Measurements from ENCODE around the gene ARSB. TPM values are rescaled to one million over a fixed set of nuclear protein-coding genes. Genes with fewer than 3 reads are reported as not detected.

Gene ARSB
- total RNA-seq, 4 donors from 2014 or later = 23.0 to 109 (median 52.6) TPM

DNA sequence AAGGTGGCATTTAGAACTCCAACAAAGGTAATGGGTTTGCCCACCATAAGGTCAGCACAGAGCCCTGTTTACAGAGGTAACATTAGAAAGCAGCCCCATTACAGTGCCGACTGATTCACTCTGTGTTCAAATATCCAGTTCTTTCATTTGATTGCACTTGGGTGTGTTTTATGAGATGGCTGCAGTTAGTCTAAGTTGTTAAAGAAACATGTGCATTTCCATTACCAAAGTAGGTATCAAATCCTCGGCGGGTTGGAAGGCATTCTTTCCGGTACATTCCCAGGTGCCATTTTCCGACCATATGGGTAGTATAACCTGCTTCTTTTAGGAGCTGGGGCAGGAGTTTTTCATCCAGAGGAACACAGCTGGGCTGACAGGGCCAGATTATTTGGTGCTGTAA, 16.3 kb downstream of the ARSB start:
- Histone ChIP-seq H3K27ac (no peak overlapping the region), H3K9me3 (no peaks in the 10 kb centered on the region), H3K4me3 (no peak overlapping the region), H3K27me3 (no peaks in the 10 kb centered on the region), H3K36me3 (peaks cover 0 to 34% of the 10 kb centered on the region in 2 donors), H3K4me1 (peaks cover 4 to 20% (median 9%) of the 10 kb centered on the region in 3 donors)
- TF ChIP-seq, protein P1, sequence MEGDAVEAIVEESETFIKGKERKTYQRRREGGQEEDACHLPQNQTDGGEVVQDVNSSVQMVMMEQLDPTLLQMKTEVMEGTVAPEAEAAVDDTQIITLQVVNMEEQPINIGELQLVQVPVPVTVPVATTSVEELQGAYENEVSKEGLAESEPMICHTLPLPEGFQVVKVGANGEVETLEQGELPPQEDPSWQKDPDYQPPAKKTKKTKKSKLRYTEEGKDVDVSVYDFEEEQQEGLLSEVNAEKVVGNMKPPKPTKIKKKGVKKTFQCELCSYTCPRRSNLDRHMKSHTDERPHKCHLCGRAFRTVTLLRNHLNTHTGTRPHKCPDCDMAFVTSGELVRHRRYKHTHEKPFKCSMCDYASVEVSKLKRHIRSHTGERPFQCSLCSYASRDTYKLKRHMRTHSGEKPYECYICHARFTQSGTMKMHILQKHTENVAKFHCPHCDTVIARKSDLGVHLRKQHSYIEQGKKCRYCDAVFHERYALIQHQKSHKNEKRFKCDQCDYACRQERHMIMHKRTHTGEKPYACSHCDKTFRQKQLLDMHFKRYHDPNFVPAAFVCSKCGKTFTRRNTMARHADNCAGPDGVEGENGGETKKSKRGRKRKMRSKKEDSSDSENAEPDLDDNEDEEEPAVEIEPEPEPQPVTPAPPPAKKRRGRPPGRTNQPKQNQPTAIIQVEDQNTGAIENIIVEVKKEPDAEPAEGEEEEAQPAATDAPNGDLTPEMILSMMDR (IDR thresholded peaks at IDR 0.05) = no peak
- TF ChIP-seq POLR2AphosphoS5 (IDR thresholded peaks at IDR 0.05) = no peak
- TF ChIP-seq EP300 (IDR thresholded peaks at IDR 0.05) = no peak
- TF ChIP-seq POLR2A (IDR thresholded peaks at IDR 0.05) = no peak
- 91 to 100% methylated on average over 5 of the region's 5 CpGs for WGBS, 2 donors (ENCODE audit: low coverage in 1 of 2)
- no peak for ATAC-seq

DNA sequence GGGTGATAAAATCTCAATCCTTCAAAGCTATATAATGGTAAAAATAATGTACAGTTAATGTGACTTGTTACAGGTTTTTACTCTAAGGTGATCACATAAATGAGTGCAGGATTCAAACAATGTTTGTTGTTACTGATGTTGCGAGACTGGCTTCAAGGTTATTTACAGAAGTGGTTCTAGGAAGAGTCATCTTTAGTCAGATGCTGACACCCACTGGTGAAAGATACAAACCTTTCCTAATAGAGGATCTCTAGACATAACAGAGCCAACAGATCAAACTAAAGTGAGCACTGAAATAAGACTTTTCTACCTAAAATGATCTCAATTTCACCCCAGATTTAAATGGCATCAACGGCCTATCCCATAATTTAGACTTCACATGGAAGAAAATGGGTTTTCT, 20.2 kb downstream of the ARSB start:
- Histone ChIP-seq H3K27me3 (no peaks in the 10 kb centered on the region), H3K27ac (no peak overlapping the region), H3K4me1 (no peaks in the 10 kb centered on the region), H3K4me3 (no peak overlapping the region), H3K9me3 (no peaks in the 10 kb centered on the region), H3K36me3 (peaks cover 0 to 57% of the 10 kb centered on the region in 2 donors)
- no peak for ATAC-seq
- TF ChIP-seq POLR2AphosphoS5 (IDR thresholded peaks at IDR 0.05) = no peak
- TF ChIP-seq, protein P1 (IDR thresholded peaks at IDR 0.05) = peak in 3 of 4 experiments; percentile 32 to 54 (median 48)
- WGBS, 2 donors (ENCODE audit: low coverage in 1 of 2) = 43% methylated on average over 2 of the region's 2 CpGs

DNA sequence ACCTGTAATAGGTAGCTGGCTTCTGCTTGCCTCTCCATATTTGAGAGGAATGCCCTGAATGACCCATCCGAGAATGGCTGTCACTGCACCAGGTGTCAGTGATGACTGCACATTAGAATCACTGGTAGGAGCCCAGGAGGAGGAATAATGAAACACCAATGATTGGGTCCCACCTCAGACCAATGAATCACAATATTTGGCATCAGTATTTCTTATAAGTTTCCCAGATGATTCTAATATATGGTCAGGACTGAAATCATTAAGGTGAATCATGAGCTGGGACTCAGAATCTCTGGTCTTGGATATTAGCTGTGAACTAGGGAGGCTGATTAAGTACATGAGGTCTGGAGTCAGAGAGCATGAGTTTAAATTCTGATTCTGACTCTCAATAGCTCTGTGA, 23.4 kb downstream of the ARSB start:
- no peak for TF ChIP-seq POLR2A (IDR thresholded peaks at IDR 0.05)
- TF ChIP-seq, protein P1 (IDR thresholded peaks at IDR 0.05) = no peak
- no peak for TF ChIP-seq EP300 (IDR thresholded peaks at IDR 0.05)
- no peak for TF ChIP-seq POLR2AphosphoS5 (IDR thresholded peaks at IDR 0.05)
- no peaks in the 10 kb centered on the region for H3K9me3 ChIP-seq
- no peaks in the 10 kb centered on the region for H3K4me1 ChIP-seq
- no peak for ATAC-seq
- WGBS, 2 donors (ENCODE audit: low coverage in 1 of 2) = 75% methylated on average over 1 of the region's 1 CpG; no CpG with 5 or more reads in 1 of the 2 donors
- H3K4me3 ChIP-seq = no peak overlapping the region
- H3K36me3 ChIP-seq = peaks cover 0 to 36% of the 10 kb centered on the region in 2 donors
- no peaks in the 10 kb centered on the region for H3K27me3 ChIP-seq
- no peak overlapping the region for H3K27ac ChIP-seq

DNA sequence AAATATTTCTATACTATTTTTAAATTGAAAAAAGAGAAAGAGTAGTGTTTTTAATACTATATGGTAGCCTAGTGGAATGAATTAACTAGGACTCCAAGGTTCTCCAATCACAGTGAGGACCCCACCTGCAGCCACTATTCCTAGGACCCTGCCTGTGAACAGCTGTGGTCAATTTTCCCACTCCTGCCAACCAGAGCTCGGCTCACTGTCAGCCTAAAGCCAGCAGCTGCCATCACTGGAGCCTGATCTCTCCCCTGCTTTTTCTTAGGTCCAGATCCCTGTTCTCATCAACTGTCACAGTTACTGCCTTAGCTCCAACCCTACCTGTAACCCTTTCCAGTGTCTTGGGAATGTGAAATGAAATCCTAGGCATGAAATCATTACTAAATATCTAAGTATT, 25.3 kb downstream of the ARSB start:
- Histone ChIP-seq H3K36me3 (peaks cover 0 to 37% of the 10 kb centered on the region in 2 donors), H3K27me3 (no peaks in the 10 kb centered on the region), H3K9me3 (no peaks in the 10 kb centered on the region), H3K4me1 (no peaks in the 10 kb centered on the region), H3K4me3 (no peak overlapping the region), H3K27ac (no peak overlapping the region)
- WGBS, 2 donors (ENCODE audit: low coverage in 1 of 2) = 100% methylated on average over 1 of the region's 1 CpG
- TF ChIP-seq, protein P1 (IDR thresholded peaks at IDR 0.05) = no peak
- no peak for TF ChIP-seq POLR2AphosphoS5 (IDR thresholded peaks at IDR 0.05)
- TF ChIP-seq POLR2A (IDR thresholded peaks at IDR 0.05) = no peak
- TF ChIP-seq EP300 (IDR thresholded peaks at IDR 0.05) = no peak
- ATAC-seq = no peak

DNA sequence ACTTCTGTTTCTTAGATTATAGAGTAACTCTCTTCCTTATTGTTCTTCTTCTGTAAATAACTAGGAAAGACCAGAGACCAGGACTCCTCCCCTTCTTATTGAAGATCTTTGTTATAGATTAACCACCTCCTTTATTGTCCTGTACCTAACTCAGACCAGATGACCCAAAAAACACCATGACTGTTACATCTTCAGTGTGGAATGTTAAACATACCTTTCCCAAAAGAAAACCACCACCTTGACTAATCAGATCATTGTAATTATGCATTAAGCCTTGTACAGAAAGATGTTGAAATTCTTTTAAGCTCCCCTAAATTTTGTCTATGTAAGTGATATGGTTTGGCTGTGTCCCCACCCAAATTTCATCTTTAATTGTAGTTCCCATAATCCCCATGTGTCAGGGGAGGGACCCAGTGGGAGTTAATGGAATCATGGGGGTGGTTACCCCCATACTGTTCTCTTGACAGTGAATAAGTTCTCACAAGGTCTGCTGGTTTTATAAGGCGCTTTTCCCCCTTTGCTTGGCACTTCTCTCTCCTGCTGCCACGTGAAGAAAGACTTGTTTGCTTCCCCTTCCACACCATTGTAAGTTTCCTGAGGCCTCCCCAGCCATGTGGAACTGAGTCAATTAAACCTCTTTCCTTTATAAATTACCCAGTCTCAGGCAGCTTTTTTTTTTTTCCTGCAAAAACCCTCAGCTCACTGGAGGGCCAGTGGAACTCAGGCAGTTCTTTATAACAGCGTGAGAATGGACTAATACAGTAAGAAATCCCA, 26.3 kb downstream of the ARSB start:
- no peak overlapping the region for H3K27ac ChIP-seq
- no peaks in the 10 kb centered on the region for H3K27me3 ChIP-seq
- 47 to 82% methylated on average over 2 of the region's 3 CpGs for WGBS, 2 donors (ENCODE audit: low coverage in 1 of 2)
- TF ChIP-seq POLR2A (IDR thresholded peaks at IDR 0.05) (no peak), EP300 (IDR thresholded peaks at IDR 0.05) (no peak), POLR2AphosphoS5 (IDR thresholded peaks at IDR 0.05) (no peak)
- TF ChIP-seq, protein P1 (IDR thresholded peaks at IDR 0.05) = no peak
- ATAC-seq = no peak
- no peaks in the 10 kb centered on the region for H3K9me3 ChIP-seq
- H3K36me3 ChIP-seq = peaks cover 0 to 34% of the 10 kb centered on the region in 2 donors
- no peaks in the 10 kb centered on the region for H3K4me1 ChIP-seq
- H3K4me3 ChIP-seq = no peak overlapping the region

Data from gastroesophageal sphincter (tissue), 4 donors.